ENCODE results near the gene CCSER1. TPM values are rescaled to one million over a fixed set of nuclear protein-coding genes. Genes with fewer than 3 reads are reported as not detected.
A peak's percentile ranks its signal among the peaks of the same experiment; 100 is the strongest.

Gene CCSER1
- total and polyA plus RNA-seq, 2 donors (not counting 1 experiment from before 2014, with no cell fraction given): under 0.01 TPM; not detected in 1

GRCh38 chr4:90730752-90731151, 603.6 kb downstream of the CCSER1 start:
- Histone ChIP-seq H3K4me1 (ENCODE audit: control insufficient read depth, extremely low read depth, insufficient read depth, low read length) (no peaks in the 10 kb centered on the region), H3K9ac (ENCODE audit: insufficient read depth, low read length) (no peak overlapping the region), H3K9me3 (ENCODE audit: control insufficient read depth, insufficient read depth, low read depth, low read length) (no peaks in the 10 kb centered on the region), H2AFZ (ENCODE audit: low read length) (no peak overlapping the region), H3K36me3 (ENCODE audit: control insufficient read depth, insufficient read depth, low read length) (no peaks in the 10 kb centered on the region), H3K27me3 (ENCODE audit: control insufficient read depth, insufficient read depth, low read length) (no peaks in the 10 kb centered on the region), H4K20me1 (ENCODE audit: control insufficient read depth, extremely low read depth, insufficient read depth, low read length) (no peaks in the 10 kb centered on the region), H3K27ac (ENCODE audit: insufficient read depth, low read length) (no peak overlapping the region), H3K4me3 (replicated peaks in 1 of 4; ENCODE audit: control extremely low read depth in 1 of 4, insufficient read depth in 1 of 4, low read depth in 3 of 4, low read length in 4 of 4) (no peak overlapping the region), H3K79me2 (ENCODE audit: control insufficient read depth, insufficient read depth, low read length) (no peaks in the 10 kb centered on the region), H3K4me2 (ENCODE audit: extremely low read depth, insufficient read depth, low read length) (no peak overlapping the region)
- DNase-seq (ENCODE audit: low read depth in 2 of 2): no peak
- TF ChIP-seq CTCF (conservative IDR thresholded peaks at IDR 0.05 in 1 of 2, IDR thresholded peaks at IDR 0.05 in 1 of 2; ENCODE audit: low read depth in 1 of 2, low read length in 2 of 2) (no peak), EZH2 (IDR thresholded peaks at IDR 0.05; ENCODE audit: low read length, missing control alignments) (no peak)

GRCh38 chr4:90733211-90733610, 606.0 kb downstream of the CCSER1 start:
- H3K4me1 ChIP-seq (ENCODE audit: control insufficient read depth, extremely low read depth, insufficient read depth, low read length): no peaks in the 10 kb centered on the region
- TF ChIP-seq EZH2 (IDR thresholded peaks at IDR 0.05; ENCODE audit: low read length, missing control alignments): no peak
- TF ChIP-seq CTCF (conservative IDR thresholded peaks at IDR 0.05 in 1 of 2, IDR thresholded peaks at IDR 0.05 in 1 of 2; ENCODE audit: low read depth in 1 of 2, low read length in 2 of 2): no peak
- H3K79me2 ChIP-seq (ENCODE audit: control insufficient read depth, insufficient read depth, low read length): no peaks in the 10 kb centered on the region
- no peaks in the 10 kb centered on the region for H3K9me3 ChIP-seq (ENCODE audit: control insufficient read depth, insufficient read depth, low read depth, low read length)
- H2AFZ ChIP-seq (ENCODE audit: low read length): no peak overlapping the region
- H3K27ac ChIP-seq (ENCODE audit: insufficient read depth, low read length): no peak overlapping the region
- no peak for DNase-seq (ENCODE audit: low read depth in 2 of 2)
- H3K9ac ChIP-seq (ENCODE audit: insufficient read depth, low read length): no peak overlapping the region
- no peaks in the 10 kb centered on the region for H3K27me3 ChIP-seq (ENCODE audit: control insufficient read depth, insufficient read depth, low read length)
- H3K36me3 ChIP-seq (ENCODE audit: control insufficient read depth, insufficient read depth, low read length): no peaks in the 10 kb centered on the region
- no peak overlapping the region for H3K4me2 ChIP-seq (ENCODE audit: extremely low read depth, insufficient read depth, low read length)
- no peaks in the 10 kb centered on the region for H4K20me1 ChIP-seq (ENCODE audit: control insufficient read depth, extremely low read depth, insufficient read depth, low read length)
- no peak overlapping the region for H3K4me3 ChIP-seq (replicated peaks in 1 of 4; ENCODE audit: control extremely low read depth in 1 of 4, insufficient read depth in 1 of 4, low read depth in 3 of 4, low read length in 4 of 4)

- Histone ChIP-seq H3K9ac (ENCODE audit: insufficient read depth, low read length) (no peak overlapping the region), H3K9me3 (ENCODE audit: control insufficient read depth, insufficient read depth, low read depth, low read length) (no peaks in the 10 kb centered on the region), H3K4me2 (ENCODE audit: extremely low read depth, insufficient read depth, low read length) (no peak overlapping the region), H3K36me3 (ENCODE audit: control insufficient read depth, insufficient read depth, low read length) (no peaks in the 10 kb centered on the region), H3K27ac (ENCODE audit: insufficient read depth, low read length) (no peak overlapping the region), H3K4me3 (replicated peaks in 1 of 4; ENCODE audit: control extremely low read depth in 1 of 4, insufficient read depth in 1 of 4, low read depth in 3 of 4, low read length in 4 of 4) (no peak overlapping the region), H3K79me2 (ENCODE audit: control insufficient read depth, insufficient read depth, low read length) (no peaks in the 10 kb centered on the region), H3K4me1 (ENCODE audit: control insufficient read depth, extremely low read depth, insufficient read depth, low read length) (no peaks in the 10 kb centered on the region), H2AFZ (ENCODE audit: low read length) (no peak overlapping the region), H3K27me3 (ENCODE audit: control insufficient read depth, insufficient read depth, low read length) (no peaks in the 10 kb centered on the region), H4K20me1 (ENCODE audit: control insufficient read depth, extremely low read depth, insufficient read depth, low read length) (no peaks in the 10 kb centered on the region)
- TF ChIP-seq EZH2 (IDR thresholded peaks at IDR 0.05; ENCODE audit: low read length, missing control alignments): no peak
- no peak for TF ChIP-seq CTCF (conservative IDR thresholded peaks at IDR 0.05 in 1 of 2, IDR thresholded peaks at IDR 0.05 in 1 of 2; ENCODE audit: low read depth in 1 of 2, low read length in 2 of 2)
- peak in 1 of 2 donors; percentile 10 for DNase-seq (ENCODE audit: low read depth in 2 of 2)
Measured at GRCh38 chr4:90745176-90745575, 618.0 kb downstream of the CCSER1 start.

Measured in fibroblast of lung (primary cell).